Glutamatergic neuron (in vitro differentiated cells): ENCODE results near the gene CKB. TPM values are rescaled to one million over a fixed set of nuclear protein-coding genes. Genes with fewer than 3 reads are reported as not detected.

Source experiments
- DNase-seq: peaks from one replicate; pipeline ENCODE4 v3.0.0; 2022
- H3K27ac Mint-ChIP-seq: one replicate; pipeline ENCODE4 v1.8.0; 2020; ENCODE audit warnings: mild to moderate bottlenecking, mixed read lengths, inconsistent platforms; ENCODE audit not compliant: unreplicated experiment
- H3K27me3 Mint-ChIP-seq: one replicate; pipeline ENCODE4 v1.8.0; 2020; ENCODE audit warnings: mild to moderate bottlenecking, moderate library complexity, mixed read lengths, inconsistent platforms; ENCODE audit not compliant: unreplicated experiment
- H3K36me3 Mint-ChIP-seq: one replicate; pipeline ENCODE4 v1.8.0; 2020; ENCODE audit warnings: mild to moderate bottlenecking, mixed read lengths, inconsistent platforms; ENCODE audit not compliant: unreplicated experiment
- H3K4me1 Mint-ChIP-seq: one replicate; pipeline ENCODE4 v1.8.0; 2020; ENCODE audit warnings: mild to moderate bottlenecking, low read depth, mixed read lengths, inconsistent platforms; ENCODE audit not compliant: unreplicated experiment
- H3K4me3 Mint-ChIP-seq: one replicate; pipeline ENCODE4 v1.8.0; 2020; ENCODE audit warnings: mild to moderate bottlenecking, mixed read lengths, inconsistent platforms; ENCODE audit not compliant: unreplicated experiment
- H3K9me3 Mint-ChIP-seq: one replicate; pipeline ENCODE4 v1.8.0; 2020; ENCODE audit warnings: mild to moderate bottlenecking, moderate library complexity, mixed read lengths, inconsistent platforms; ENCODE audit not compliant: unreplicated experiment
- total RNA-seq: library from RNA; stranded (reverse); fragmentation: NEBNext Ultra II Directional; extraction: Animal tissue kit (Norgen Biotek cat#: 25700); gene quantifications from one replicate; pipeline ENCODE4 v1.2.1, GENCODE V29; 2021; ENCODE audit not compliant: unreplicated experiment
- TF ChIP-seq, protein P1 (sequence below): fragments of 200-600 bp; sonication (generic); IDR thresholded peaks from one replicate; pipeline ENCODE4 v1.5.0; 2021; ENCODE audit not compliant: partially characterized antibody, unreplicated experiment

The CKB gene
- total RNA-seq, 1 donor from 2014 or later = 2,561 TPM

DNA sequence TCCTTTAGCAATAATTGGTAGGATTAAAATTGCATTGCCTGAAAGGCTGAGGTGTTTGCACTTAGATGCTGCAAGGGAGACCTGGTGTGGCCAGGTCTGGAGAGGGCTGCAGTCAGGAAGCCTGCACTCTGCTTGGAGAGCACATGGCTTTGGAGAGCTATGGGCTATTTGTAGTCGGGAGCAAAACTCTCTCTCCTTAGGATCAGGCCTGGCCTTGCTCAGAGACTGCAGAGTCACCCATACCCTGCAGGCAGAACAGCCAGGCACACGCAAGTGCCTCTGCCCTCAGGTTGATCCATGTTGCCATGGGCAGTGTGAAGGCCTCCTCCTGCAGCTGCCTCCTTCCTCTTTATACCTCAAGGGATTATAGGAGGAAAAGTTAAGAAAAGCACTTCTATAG, 26.8 kb downstream of the CKB start:
- H3K4me1 Mint-ChIP-seq = peaks cover 7% of the 10 kb centered on the region
- no peak overlapping the region for H3K27ac Mint-ChIP-seq
- TF ChIP-seq, protein P1, sequence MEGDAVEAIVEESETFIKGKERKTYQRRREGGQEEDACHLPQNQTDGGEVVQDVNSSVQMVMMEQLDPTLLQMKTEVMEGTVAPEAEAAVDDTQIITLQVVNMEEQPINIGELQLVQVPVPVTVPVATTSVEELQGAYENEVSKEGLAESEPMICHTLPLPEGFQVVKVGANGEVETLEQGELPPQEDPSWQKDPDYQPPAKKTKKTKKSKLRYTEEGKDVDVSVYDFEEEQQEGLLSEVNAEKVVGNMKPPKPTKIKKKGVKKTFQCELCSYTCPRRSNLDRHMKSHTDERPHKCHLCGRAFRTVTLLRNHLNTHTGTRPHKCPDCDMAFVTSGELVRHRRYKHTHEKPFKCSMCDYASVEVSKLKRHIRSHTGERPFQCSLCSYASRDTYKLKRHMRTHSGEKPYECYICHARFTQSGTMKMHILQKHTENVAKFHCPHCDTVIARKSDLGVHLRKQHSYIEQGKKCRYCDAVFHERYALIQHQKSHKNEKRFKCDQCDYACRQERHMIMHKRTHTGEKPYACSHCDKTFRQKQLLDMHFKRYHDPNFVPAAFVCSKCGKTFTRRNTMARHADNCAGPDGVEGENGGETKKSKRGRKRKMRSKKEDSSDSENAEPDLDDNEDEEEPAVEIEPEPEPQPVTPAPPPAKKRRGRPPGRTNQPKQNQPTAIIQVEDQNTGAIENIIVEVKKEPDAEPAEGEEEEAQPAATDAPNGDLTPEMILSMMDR = no peak
- H3K36me3 Mint-ChIP-seq = no peaks in the 10 kb centered on the region
- no peaks in the 10 kb centered on the region for H3K9me3 Mint-ChIP-seq
- H3K27me3 Mint-ChIP-seq = peaks cover 3% of the 10 kb centered on the region
- no peak for DNase-seq
- no peak overlapping the region for H3K4me3 Mint-ChIP-seq

DNA sequence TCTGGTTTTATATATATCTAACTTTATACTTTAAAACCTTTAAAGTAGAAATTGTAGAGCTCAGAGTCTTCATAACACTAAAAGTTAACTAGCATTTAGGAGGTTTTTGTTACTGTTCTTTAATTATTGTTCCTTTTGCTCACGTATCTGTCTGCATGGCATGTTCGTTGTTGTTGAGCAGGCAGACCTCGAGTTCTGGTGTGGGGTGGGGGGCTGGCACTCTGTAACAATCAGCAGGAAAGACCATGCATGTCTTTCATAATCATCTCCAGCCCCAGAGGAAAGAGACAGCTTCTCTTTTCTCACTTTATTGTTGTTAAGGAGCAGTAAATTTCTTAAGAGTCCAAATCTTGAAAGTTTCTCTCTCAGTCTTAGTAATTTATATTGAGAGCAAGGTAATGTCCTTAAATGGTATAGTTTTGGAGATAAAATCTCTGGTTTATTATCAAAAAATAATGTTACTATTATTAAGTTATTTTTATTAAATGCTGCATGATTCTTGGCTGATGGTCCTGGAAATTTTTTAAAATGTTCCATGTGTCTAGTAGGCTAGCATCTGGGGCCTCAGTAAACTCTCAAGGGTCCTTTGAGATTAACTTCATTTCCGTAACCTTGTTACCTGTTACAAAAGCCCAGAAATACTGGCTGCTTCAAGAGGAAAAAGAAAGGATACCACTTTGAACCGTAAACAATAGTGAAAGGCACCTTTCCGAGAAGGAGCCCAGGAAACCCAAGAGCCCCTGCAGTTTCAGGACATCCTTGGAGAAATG, 30.3 kb downstream of the CKB start:
- no peak for DNase-seq
- Mint-ChIP-seq H3K4me1 (peaks cover 10% of the 10 kb centered on the region), H3K36me3 (no peaks in the 10 kb centered on the region), H3K9me3 (no peaks in the 10 kb centered on the region), H3K27ac (no peak overlapping the region), H3K27me3 (peaks cover under 1% of the 10 kb centered on the region), H3K4me3 (no peak overlapping the region)
- TF ChIP-seq, protein P1 = no peak

DNA sequence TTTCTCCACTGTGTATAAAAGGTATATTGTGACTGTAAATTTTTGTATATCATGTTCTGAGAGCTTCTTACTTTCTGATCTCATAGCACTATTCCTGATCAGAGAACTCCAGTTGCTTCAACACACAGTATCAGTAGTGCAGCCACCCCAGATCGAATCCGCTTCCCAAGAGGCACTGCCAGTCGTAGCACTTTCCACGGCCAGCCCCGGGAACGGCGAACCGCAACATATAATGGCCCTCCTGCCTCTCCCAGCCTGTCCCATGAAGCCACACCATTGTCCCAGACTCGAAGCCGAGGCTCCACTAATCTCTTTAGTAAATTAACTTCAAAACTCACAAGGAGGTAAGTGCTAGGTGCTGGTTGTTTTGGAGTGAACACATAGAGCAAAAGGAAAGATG, 30.9 kb downstream of the CKB start:
- Mint-ChIP-seq H3K27ac (no peak overlapping the region), H3K36me3 (no peaks in the 10 kb centered on the region), H3K27me3 (peaks cover 2% of the 10 kb centered on the region), H3K4me1 (peaks cover 10% of the 10 kb centered on the region), H3K4me3 (no peak overlapping the region), H3K9me3 (no peaks in the 10 kb centered on the region)
- TF ChIP-seq, protein P1 = no peak
- DNase-seq = no peak

DNA sequence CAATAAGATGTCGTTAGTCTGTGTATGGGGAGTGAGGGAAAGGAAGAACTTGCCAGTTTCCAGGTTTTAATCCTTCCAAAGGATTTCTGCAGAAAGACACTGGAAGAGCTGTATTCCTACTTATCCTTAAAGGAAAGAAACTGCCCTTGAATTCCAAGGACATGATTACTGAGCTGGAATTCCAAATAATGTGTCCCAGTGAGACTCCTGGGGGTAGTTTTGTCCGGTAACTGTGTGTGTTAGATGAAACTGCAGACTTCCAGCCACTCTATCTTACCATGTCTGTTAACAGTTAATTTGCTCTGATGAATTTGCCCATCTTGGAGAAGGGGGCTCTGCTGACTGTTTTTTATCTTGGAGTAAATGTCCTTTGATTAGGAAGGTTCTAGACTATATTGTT, 33.0 kb downstream of the CKB start:
- H3K4me1 Mint-ChIP-seq = peaks cover 10% of the 10 kb centered on the region
- H3K4me3 Mint-ChIP-seq = no peak overlapping the region
- TF ChIP-seq, protein P1 = no peak
- H3K36me3 Mint-ChIP-seq = no peaks in the 10 kb centered on the region
- H3K27ac Mint-ChIP-seq = peak overlapping the region; percentile 9
- H3K27me3 Mint-ChIP-seq = peaks cover 2% of the 10 kb centered on the region
- DNase-seq = no peak
- no peaks in the 10 kb centered on the region for H3K9me3 Mint-ChIP-seq

DNA sequence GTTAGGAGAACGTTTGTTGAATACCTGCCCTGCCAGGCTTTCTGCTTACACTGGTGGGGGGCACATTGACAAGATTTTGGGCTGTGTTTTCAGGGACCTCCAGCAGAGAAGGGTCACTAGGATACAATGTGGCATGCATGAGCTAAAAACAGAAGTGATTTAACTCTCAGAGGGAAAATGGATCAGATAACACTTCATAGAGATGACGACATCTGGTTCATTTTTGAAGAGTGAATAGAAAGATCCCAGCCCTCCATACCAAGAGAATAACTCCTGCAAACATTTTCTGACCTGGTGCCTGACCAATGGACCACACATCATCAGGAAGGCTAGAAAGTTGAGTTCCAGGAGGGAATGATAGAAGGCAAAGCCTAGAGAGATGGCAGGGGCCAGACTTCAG, 33.7 kb downstream of the CKB start:
- Mint-ChIP-seq H3K4me1 (peaks cover 10% of the 10 kb centered on the region), H3K27me3 (peaks cover 2% of the 10 kb centered on the region), H3K36me3 (no peaks in the 10 kb centered on the region), H3K9me3 (no peaks in the 10 kb centered on the region), H3K27ac (peak overlapping the region; percentile 57), H3K4me3 (peak overlapping the region; percentile 8)
- TF ChIP-seq, protein P1 = no peak
- DNase-seq = no peak
